HTR-8/SVneo (cell line): ENCODE data around the gene CENPE.

ENCODE experiments used
- DNase-seq: peaks from one replicate; pipeline ENCODE4 v3.0.0; 2011; ENCODE audit warnings: low spot score, mixed read lengths; ENCODE audit not compliant: insufficient read length
- FAIRE-seq: peaks from 2 replicates; lab custom pipeline; 2011; peaks lifted over from hg19 to GRCh38; lab: Jason Lieb, UNC

Gene CENPE

DNA sequence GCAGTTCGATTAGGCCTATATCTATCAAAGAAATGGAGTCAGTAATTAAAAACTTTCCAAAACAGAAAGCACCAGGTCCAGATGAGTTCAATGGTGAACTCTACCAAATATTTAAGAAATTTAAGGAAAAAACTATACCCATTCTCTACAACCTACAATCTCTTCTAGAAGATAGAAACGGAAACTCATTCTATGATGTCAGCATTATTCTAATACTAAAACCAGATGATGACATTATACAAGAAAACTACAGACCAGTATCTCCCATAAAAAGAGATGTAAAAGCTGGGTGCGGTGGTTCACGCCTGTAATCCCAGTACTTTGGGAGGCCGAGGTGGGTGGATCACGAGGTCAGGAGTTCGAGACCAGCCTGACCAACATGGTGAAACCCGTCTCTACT, 69.0 kb downstream of the CENPE start:
- no peak for DNase-seq
- no peak for FAIRE-seq

DNA sequence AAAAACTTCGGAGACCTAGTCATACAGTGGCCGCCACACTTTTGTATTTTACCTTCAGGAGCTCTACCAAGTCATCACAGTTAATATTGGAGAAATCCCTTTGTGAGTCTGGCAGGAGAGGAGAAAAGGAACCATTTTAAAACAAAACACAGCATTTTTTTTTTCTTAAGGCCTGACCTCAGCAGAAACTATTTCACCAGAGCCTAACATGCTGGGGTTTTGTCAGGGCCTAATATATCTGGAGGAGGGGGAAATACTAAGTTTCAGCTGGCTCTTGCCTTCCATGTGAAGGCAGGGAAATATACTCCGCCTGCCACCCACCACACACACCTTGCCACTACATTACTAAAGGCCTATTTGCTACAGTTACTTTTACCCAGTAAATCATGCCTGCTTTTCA, 72.0 kb downstream of the CENPE start:
- DNase-seq (no peak), FAIRE-seq (no peak)

- FAIRE-seq = no peak
- no peak for DNase-seq
Measured at GRCh38 chr4:103123114-103123513, 75.0 kb downstream of the CENPE start.

- FAIRE-seq (no peak), DNase-seq (no peak)
Measured at GRCh38 chr4:103118166-103118565, 80.0 kb downstream of the CENPE start.

DNA sequence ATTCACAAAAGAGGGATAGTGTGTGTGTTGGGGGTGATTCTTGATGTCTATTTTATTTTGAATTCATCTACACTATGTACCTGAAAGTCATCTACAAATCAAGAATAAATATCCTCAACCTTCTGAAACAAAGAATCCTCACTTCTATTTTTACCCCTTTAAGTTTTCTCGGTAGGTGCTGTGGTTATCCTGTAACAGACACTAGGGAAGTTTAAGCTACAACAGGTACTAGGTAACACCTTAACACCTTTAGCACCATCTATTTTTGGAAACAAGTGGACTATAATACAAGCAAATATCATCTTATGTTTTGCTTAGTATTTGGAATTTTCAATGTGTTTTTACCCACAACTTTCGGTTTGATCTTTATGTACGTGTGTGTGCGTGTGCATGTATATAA, 86.5 kb downstream of the CENPE start:
- no peak for FAIRE-seq

DNA sequence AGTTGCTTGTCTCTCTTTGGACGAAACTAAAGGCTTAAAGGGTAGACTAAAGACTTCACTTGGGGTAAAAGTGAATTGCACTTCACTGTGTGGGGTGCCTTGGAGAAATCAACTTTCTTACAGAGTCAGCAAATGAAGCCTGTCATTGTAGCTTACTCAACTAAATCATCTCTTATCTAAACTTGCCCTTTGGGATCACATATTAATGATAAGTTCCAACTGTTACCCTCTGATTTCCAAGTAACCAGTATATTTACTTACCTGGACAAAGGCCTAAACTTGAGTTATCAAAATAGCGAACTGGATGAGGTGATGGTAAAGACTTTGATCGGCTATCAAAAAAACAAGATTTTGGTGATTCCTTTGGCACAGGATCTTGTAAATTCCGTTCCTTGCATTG, 89.6 kb downstream of the CENPE start:
- FAIRE-seq = no peak
- DNase-seq = no peak

More for the DNA sequence above, 86.5 kb downstream of the CENPE start:
- no peak for DNase-seq

DNA sequence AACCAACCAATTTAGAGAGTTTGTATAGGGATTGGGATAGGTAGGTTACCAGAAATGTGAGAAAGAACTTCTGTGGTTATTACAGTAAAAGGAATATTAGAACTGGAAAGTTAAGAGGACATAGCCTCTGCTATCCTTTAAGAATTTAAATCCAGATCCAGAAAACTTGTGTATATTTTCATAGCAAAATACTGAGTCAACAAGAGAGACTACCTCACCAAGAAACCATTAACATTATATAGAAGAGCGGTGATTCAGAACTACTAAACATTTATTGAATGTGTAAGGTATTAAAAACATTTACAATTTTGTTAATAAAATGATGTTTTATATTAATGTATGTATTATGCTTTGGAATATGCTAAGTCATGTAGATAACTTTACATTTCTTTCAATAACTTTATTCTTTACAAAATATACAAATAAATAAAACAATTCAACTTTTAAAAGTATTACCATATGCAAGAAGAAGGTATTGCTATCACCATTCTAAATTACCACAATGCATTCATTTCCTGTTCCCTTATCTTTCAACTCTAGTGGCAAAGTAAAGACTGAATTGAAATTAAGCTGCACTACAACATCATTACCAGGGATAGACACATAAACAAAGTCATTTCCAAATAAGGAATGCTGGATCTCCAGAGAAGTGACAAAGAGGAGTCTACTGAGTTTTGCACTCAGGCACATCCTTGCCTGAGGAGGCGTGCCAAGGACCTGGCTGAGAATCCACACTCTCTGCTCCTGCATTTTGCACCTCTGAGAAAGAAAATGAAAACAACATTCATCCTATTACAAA, 92.4 kb downstream of the CENPE start:
- DNase-seq = no peak
- no peak for FAIRE-seq

DNA sequence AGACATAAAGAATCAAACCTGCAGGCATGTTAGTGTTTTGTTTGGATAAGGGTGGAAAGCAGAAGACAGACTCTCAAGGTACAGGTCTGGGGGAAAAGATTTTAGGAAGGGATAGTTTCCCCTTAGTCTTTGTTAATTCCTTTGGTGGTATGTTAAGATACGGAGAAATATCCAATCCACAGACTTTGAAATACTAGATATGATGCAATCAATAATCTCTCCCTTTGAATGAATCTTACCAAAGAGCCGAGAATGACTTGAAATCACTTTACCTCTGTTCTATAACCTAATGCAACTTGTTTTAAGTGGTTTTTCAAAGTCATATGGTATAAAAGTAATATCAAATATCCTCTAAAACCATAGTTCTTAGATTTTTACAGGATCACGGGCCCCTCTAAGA, 93.3 kb downstream of the CENPE start:
- DNase-seq = no peak

GRCh38 chr4:103100691-103101090, 97.5 kb downstream of the CENPE start:
- FAIRE-seq (no peak), DNase-seq (no peak)

More for the DNA sequence above, 93.3 kb downstream of the CENPE start:
- no peak for FAIRE-seq

GRCh38 chr4:103099691-103100392, 98.3 kb downstream of the CENPE start, which contains the start of gene BDH2:
Gene BDH2, minus strand, starts transcription at chr4:103099834. Its CDS starts 3,580 bp downstream, at chr4:103096254.
- DNase-seq (peak; percentile 71), FAIRE-seq (no peak)

DNA sequence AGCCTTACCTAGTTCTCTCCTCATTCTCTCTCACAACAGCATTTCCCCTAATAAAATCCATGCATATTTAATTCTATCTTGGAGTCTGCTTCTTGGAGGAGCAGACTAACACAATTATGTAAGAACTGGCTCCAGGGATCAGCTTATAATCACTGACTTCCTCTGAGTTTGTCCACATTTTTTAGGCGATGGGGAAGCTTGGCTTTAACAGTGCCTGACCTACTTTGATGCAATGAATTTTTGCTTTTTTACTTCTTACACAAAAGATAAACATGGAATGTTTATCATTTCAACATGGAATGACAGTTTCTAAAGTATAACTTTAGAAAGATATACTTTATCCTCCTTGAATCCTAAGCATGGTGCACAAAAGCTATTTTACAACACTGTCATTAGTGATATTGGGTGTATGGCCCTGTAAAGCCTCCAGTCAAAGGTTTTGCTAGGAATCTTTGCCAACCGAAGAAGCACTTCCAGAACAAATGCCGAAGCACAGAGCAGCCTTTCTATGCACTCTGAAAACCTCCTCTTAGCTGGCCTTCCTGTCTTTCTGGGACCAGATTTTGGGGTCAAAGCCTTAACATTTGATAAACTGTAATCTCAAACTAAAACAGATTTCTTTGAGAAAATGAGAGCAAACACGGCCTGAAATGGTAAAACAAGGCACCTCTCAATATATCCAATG, 99.2 kb downstream of the CENPE start:
- no peak for DNase-seq

DNA sequence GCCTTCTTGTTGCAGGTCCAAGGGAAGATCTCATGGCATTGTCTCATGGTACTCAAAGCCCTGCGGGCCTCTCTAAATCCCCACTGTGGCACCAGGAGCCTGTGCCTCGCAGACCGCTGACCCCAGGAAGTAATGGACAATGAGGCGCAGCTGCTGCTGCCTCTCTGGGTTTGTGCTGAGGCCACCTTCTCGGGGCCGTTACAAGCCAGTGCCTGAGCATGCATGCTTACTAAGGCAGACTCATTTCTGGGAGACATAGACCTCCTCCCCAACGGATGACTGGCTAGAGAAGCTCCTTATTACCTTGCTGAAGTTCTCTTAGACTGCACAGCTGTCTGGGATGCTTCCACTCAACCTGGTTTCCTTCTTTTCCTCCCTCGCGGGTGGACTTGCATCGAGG, 99.8 kb downstream of the CENPE start:
- no peak for FAIRE-seq
- no peak for DNase-seq

More for the DNA sequence above, 99.2 kb downstream of the CENPE start:
- no peak for FAIRE-seq

DNA sequence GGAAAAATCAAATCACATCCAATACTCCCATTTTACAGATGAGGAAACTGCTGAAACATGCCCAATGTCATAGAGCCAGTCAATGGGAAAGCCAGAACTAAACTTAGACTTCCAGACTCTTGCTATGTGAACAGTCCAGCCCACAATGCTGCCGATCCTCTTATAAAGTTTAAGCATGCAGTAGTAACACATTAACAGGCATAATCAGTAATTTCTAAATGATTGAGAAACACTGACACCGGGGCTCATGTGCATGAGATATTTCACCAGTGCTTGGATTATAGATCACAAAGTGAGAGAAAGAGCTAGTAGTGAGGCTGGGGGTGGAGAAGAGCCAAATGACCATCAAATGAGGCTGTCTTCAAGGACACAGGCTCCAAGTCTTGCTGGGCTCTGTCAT, 101.0 kb downstream of the CENPE start:
- FAIRE-seq (no peak), DNase-seq (no peak)

- no peak for DNase-seq
- FAIRE-seq = no peak
Measured at GRCh38 chr4:103095080-103095479, 103.1 kb downstream of the CENPE start.

GRCh38 chr4:103092245-103092644, 105.9 kb downstream of the CENPE start:
- DNase-seq = no peak
- FAIRE-seq = no peak

GRCh38 chr4:103091601-103092223, 106.4 kb downstream of the CENPE start:
- DNase-seq (peak; percentile 14), FAIRE-seq (no peak)

DNA sequence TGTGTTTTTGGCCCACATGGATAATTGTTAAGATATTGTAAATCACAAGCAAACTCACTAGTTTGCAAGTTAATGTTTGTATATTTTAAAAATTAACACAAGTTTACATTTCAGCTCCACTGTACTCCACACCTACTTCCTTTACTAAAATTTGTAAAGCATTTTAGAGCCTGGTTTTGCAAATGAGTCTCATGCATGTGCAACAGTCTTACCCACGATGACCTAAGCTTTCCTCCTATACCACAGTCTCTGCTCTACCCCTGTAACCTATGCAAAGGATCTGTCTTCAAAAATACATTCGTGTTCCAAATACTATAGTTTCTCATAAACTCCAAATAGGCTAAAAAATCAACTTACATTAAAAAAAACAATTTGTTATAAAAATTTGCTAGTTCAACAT, 108.7 kb downstream of the CENPE start:
- FAIRE-seq (no peak), DNase-seq (no peak)

DNA sequence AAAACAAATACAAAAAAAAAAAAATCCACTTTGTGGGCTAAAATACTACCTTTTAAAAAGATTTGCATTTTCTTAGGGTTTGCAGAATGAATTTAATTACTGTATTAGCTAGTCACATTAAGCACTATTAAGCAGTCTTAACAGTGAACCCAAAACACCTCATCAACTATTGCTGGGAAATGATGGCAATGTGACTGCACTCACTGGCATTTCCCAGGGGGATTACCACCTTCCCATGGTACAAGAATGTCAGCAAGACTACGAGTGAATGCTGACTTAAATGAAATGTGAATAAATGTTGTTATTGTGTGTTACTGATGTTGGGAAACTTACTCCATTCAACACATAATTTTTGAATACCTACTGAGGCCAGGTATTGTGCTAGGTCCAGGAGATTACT, 111.6 kb downstream of the CENPE start:
- DNase-seq = no peak

DNA sequence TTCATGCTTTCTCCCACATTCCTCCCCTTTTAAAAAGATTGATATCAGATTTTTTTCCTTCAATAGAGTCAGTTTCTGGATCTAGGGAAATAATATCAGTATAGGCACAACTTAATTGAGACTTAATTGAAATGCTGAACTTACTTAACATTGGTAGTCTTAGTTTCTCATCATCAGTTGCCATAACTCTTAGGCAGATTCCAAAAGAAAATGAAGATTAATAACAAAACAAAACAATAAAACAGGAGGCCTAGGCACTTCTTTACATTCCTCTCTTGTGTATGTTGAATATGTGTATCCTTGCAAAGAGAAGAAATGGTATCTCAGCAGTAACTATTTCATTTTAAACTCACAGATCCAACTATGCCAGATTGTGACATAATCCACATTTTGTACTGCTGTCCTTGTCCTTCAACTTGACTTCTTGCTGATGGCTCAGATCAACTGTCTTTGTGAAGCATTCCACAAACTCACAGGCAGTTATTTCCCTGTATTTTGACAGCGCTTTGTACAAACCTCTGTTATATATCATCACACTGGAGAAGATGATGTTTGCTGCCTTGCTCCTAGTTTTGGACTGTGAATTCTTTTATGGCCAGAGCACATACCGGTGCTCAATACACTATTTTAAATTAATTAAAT, 112.5 kb downstream of the CENPE start:
- FAIRE-seq (no peak), DNase-seq (no peak)

More for the DNA sequence above, 111.6 kb downstream of the CENPE start:
- FAIRE-seq = no peak

GRCh38 chr4:103079621-103080020, 118.5 kb downstream of the CENPE start:
- FAIRE-seq = no peak
- no peak for DNase-seq
